Mesangial cell (primary cell): ENCODE data around the gene QRFP. TPM values are rescaled to one million over a fixed set of nuclear protein-coding genes. Genes with fewer than 3 reads are reported as not detected.

Experiments used
- total RNA-seq: library from RNA; depleted of rRNA; stranded (reverse); fragments of >200 nt; gene quantifications from 2 replicates; pipeline ENCODE4 v1.2.3, GENCODE V29; 2015

The QRFP gene, protein sequence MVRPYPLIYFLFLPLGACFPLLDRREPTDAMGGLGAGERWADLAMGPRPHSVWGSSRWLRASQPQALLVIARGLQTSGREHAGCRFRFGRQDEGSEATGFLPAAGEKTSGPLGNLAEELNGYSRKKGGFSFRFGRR
- total RNA-seq, result not detected in 2 replicates

DNA sequence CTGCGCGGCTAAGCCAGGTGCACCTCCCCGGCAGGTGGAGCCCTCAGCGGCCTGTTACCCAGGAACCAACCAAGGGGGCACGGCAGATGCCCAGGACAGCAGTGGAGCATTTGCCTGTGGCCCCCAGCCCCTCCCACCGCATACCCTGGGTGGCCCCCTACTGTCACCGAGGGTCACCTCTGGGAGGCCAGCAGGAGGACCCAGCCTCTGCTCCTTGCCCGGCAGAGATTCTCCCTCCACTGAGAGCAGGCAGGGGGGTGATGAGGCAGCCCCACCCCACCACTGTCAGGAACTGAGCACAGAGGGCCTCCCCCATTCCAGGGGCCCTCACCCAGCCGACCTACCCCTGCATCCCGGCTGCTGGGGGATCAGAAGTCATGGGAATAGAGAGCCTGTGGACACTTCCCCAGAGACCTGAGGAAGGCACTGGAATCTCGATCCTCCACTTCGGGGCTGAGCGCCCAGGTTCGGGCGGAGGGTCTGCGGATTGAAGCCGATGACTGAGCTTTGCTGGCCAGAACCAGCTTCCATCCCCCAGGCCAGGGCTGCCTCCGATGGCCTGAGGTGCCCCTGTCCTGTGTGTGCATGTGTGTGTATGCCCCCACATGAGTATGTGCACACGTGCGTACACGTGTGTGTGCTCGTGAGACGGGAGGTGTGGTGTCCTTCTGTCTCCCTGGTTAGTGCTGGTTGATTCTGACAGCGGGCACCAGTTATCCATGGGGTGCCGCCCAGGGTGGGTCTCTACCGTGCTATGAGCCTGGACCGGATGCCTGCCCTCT, at the start of gene QRFP:
TSS of gene QRFP (minus strand) at position 580 of the 782 bp plus-strand sequence. CDS start 2,974 bp downstream, outside the sequence.

DNA sequence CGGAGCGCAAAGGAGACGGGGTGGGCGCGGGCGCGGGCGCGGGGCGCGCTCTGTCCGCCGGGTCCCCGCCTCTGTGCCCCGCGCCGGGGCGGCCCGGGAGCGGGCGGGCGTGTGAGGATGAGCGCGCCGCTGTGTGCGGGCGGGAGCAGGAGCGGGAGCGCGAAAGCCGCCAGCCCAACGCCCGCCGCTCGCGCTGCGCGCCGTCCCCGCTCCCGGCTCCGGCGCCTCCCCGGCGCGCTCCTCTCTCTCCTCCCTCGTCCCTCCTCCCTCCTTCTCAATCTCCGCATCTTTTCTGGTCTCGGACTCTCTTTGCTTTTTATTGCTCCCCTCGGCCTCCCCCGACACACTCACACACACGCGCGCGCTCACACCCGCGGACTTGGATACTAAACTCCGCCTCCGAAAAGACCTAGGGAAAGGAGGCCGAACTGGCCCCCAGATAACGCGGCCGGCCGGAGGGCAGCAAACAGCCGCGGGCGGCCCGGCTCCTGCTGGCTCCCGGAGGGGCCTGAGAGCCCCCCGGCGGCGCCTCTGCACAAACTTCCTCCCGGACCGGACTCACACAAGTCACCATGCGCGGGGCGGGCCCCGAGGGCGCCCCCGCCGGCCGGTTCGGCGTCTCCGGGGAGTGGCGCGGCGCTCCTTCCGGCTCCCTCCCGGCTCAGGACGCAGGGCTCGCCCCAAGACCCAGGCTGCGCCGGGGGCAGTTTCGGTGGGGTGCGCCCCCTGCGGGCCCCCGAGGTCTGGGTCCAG, 42.2 kb upstream of the QRFP start, which contains the start of gene FIBCD1:
TSS of gene FIBCD1 (minus strand) at position 596 of the 753 bp plus-strand sequence. CDS start 640 bp downstream, outside the sequence.

Other genes with a start within 250 kb of the QRFP start
- gene PRDM12, start 232.2 kb downstream of the QRFP start, total RNA-seq, result not detected in 2 replicates
- 12.5 and 35.2 TPM in 2 replicates for gene EXOSC2, start 203.0 kb downstream of the QRFP start, total RNA-seq
- gene ABL1, start 61.6 kb downstream of the QRFP start, total RNA-seq, result 56.5 and 64.4 TPM in 2 replicates
- gene FIBCD1, start 42.4 kb upstream of the QRFP start, total RNA-seq, result 0.49 and 5.3 TPM in 2 replicates
- 1.1 and 1.3 TPM in 2 replicates for gene LAMC3, start 112.4 kb upstream of the QRFP start, total RNA-seq
- 16.5 and 61.1 TPM in 2 replicates for gene AIF1L, start 199.7 kb upstream of the QRFP start, total RNA-seq
- gene NUP214, start 228.8 kb upstream of the QRFP start, total RNA-seq, result 29.9 and 31.0 TPM in 2 replicates